Uterus (tissue), 4 donors: Measurements from ENCODE around the gene FAM83B. TPM values are rescaled to one million over a fixed set of nuclear protein-coding genes. Genes with fewer than 3 reads are reported as not detected.

Experiments
- DNase-seq, 2 donors: peaks; one replicate each; pipeline ENCODE4 v3.0.0-alpha.2; 2019 to 2020
- H3K27ac ChIP-seq, 2 donors: fragments of 200-600 bp; sonication (generic); 1 replicate in 1 of 2; 2 replicates in 1 of 2; pipeline ENCODE4 v1.5.1; 2016 to 2018
- H3K27me3 ChIP-seq, 2 donors: fragments of 200-600 bp; sonication (generic); one replicate each; pipeline ENCODE4 v1.5.1; 2018 to 2019; ENCODE audit warnings: control low read depth in 1 of 2
- H3K36me3 ChIP-seq, 2 donors: fragments of 200-600 bp; sonication (generic); one replicate each; pipeline ENCODE4 v1.5.1; 2019; ENCODE audit warnings: control low read depth in 1 of 2
- H3K4me1 ChIP-seq, 2 donors: fragments of 200-600 bp; sonication (generic); one replicate each; pipeline ENCODE4 v1.5.1; 2018 to 2019; ENCODE audit warnings: control low read depth in 1 of 2
- H3K4me3 ChIP-seq, 2 donors: fragments of 200-600 bp; sonication (generic); 1 replicate in 1 of 2; 2 replicates in 1 of 2; pipeline ENCODE4 v1.5.1; 2018 to 2019; ENCODE audit warnings: mild to moderate bottlenecking in 1 of 2
- H3K9me3 ChIP-seq, 2 donors: fragments of 200-600 bp; sonication (generic); one replicate each; pipeline ENCODE4 v1.5.1; 2019; ENCODE audit warnings: control low read depth in 1 of 2
- POLR2A ChIP-seq, 2 donors: fragments of 450-650 bp; IDR thresholded peaks; one replicate each; pipeline ENCODE4 v1.6.1; 2016; ENCODE audit warnings: antibody characterized with exemption in 2 of 2, mild to moderate bottlenecking in 1 of 2, moderate library complexity in 1 of 2
- intact Hi-C: fragments of 100-400 bp; cut with DNase I; formaldehyde crosslinking; loops from one replicate; pipeline ENCODE4 v1.15.1; 2023; ENCODE audit warnings: low total_unique reads
- total RNA-seq, 4 donors: library from RNA; depleted of rRNA in 3 of 4; stranded (reverse); fragments of >200 nt in 3 of 4; gene quantifications; one replicate each; pipeline versions ENCODE4 v1.1.0 to v1.2.4, GENCODE V29; 2014 to 2023
- TF ChIP-seq, protein P1 (sequence below), 4 experiments: fragments of 200-600 bp in 2 of 4; fragments of 450-650 bp in 2 of 4; sonication (generic) in 2 of 4; IDR thresholded peaks; one replicate each; pipeline ENCODE4 v1.5.1; 2016 to 2019; ENCODE audit warnings: antibody characterized with exemption in 4 of 4, mild to moderate bottlenecking in 2 of 4, moderate library complexity in 1 of 4
- donor health status: DM: yes; HTN: yes; CAD: no.

The FAM83B gene
- total RNA-seq, 4 donors from 2014 or later, result 0.27 to 3.6 (median 0.29) TPM; not detected in 1

GRCh38 chr6:54860739-54861138 lies 14.2 kb downstream of the FAM83B start:
- Histone ChIP-seq H3K27ac (no peak overlapping the region), H3K4me3 (no peak overlapping the region), H3K27me3 (no peaks in the 10 kb centered on the region), H3K9me3 (peaks cover 0 to 3% of the 10 kb centered on the region in 2 donors), H3K4me1 (no peaks in the 10 kb centered on the region), H3K36me3 (no peaks in the 10 kb centered on the region)
- no peak for DNase-seq
- TF ChIP-seq, protein P1, sequence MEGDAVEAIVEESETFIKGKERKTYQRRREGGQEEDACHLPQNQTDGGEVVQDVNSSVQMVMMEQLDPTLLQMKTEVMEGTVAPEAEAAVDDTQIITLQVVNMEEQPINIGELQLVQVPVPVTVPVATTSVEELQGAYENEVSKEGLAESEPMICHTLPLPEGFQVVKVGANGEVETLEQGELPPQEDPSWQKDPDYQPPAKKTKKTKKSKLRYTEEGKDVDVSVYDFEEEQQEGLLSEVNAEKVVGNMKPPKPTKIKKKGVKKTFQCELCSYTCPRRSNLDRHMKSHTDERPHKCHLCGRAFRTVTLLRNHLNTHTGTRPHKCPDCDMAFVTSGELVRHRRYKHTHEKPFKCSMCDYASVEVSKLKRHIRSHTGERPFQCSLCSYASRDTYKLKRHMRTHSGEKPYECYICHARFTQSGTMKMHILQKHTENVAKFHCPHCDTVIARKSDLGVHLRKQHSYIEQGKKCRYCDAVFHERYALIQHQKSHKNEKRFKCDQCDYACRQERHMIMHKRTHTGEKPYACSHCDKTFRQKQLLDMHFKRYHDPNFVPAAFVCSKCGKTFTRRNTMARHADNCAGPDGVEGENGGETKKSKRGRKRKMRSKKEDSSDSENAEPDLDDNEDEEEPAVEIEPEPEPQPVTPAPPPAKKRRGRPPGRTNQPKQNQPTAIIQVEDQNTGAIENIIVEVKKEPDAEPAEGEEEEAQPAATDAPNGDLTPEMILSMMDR (IDR thresholded peaks at IDR 0.05), result no peak
- TF ChIP-seq POLR2A (IDR thresholded peaks at IDR 0.05), result no peak
- intact Hi-C loops, result no loop called here

DNA sequence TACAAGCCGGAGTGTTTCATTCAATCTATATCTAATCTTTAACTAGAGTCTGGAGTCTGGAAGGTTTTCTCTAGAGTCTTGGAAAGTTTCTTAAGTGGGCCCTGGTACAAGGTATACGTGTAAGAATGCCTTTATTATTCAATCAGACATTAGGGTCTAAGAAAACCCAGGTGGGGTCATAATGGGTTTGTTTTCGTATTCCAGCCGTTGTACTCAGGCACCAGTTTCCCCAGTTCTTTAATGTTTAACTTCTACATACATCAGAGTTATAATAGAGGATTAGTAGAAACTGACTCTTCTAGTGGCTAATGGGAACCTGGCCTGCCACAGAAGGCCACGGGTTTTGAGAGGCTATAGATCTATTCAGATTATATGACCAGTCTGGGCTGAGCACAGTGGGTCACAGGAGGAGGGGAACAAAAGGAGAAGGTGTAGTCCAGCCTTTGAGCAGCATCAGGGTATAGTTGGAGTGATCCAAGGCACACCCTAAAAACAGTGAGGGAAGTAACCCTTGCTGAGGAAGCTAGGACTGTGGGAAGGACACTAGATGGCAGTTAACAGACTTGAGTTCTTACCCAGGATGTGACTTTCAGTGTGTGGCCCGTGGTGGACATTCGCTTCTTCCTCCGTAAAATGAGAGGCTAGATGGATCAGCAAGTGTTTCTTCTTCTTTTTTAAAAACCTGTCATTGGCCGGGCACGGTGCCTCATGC lies 15.5 kb downstream of the FAM83B start:
- no peak for TF ChIP-seq POLR2A (IDR thresholded peaks at IDR 0.05)
- TF ChIP-seq, protein P1 (IDR thresholded peaks at IDR 0.05), result no peak
- no peak overlapping the region for H3K4me3 ChIP-seq
- no peaks in the 10 kb centered on the region for H3K36me3 ChIP-seq
- H3K4me1 ChIP-seq, result no peaks in the 10 kb centered on the region
- H3K27ac ChIP-seq, result no peak overlapping the region
- intact Hi-C loops, result no loop called here
- H3K9me3 ChIP-seq, result peaks cover 0 to 3% of the 10 kb centered on the region in 2 donors
- DNase-seq, result no peak
- no peaks in the 10 kb centered on the region for H3K27me3 ChIP-seq

DNA sequence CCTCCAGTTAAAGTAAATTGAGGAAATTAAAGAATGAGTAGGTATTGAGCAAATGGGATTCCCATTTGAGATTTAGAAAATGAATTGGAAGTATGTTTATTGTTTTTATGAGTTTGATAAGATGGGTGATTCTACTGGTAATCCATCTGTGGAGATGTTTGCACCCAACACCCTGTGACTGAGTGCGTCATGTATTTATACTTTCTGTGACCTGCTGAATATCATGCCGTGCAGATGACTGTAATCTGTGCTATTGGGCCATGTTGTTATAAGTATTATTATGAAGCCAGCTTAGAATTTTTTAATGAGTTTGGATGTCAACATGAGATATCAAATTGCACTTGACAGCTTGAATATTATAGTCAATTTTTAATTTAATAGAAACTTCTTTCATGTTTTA lies 17.7 kb downstream of the FAM83B start:
- TF ChIP-seq, protein P1 (IDR thresholded peaks at IDR 0.05), result no peak
- no peak for TF ChIP-seq POLR2A (IDR thresholded peaks at IDR 0.05)
- DNase-seq, result no peak
- H3K36me3 ChIP-seq, result no peaks in the 10 kb centered on the region
- intact Hi-C loops, result no loop called here
- no peak overlapping the region for H3K27ac ChIP-seq
- no peaks in the 10 kb centered on the region for H3K4me1 ChIP-seq
- H3K9me3 ChIP-seq, result peaks cover 0 to 3% of the 10 kb centered on the region in 2 donors
- no peaks in the 10 kb centered on the region for H3K27me3 ChIP-seq
- no peak overlapping the region for H3K4me3 ChIP-seq

DNA sequence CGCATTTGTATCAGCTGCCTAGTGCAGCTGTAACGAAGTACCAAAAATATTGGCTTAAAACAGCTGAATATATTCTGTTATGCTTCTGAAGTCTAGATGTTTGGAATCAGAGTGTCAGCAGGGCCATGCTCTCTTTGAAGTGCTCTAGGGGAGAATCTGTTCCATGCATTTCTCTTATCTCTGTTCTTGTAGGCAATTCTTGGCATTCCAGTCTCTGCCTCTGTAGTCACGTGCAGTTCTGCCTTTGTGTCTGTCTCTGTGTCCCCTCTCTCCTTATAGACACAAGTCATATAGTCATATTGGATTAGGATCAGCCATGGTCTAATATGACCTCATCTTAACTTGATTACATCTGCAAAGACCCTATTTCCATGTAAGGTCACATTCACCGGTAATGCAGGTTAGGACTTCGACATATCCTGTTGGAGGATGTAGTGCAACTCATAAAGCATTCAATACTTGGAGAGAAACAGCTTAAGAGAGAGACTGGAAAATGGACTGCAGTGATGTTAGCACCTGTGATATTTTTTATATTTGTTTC lies 18.6 kb downstream of the FAM83B start:
- Histone ChIP-seq H3K9me3 (peaks cover 0 to 3% of the 10 kb centered on the region in 2 donors), H3K36me3 (no peaks in the 10 kb centered on the region), H3K27me3 (no peaks in the 10 kb centered on the region), H3K4me1 (no peaks in the 10 kb centered on the region), H3K4me3 (no peak overlapping the region), H3K27ac (no peak overlapping the region)
- intact Hi-C loops, result no loop called here
- no peak for DNase-seq
- no peak for TF ChIP-seq POLR2A (IDR thresholded peaks at IDR 0.05)
- TF ChIP-seq, protein P1 (IDR thresholded peaks at IDR 0.05), result no peak

DNA sequence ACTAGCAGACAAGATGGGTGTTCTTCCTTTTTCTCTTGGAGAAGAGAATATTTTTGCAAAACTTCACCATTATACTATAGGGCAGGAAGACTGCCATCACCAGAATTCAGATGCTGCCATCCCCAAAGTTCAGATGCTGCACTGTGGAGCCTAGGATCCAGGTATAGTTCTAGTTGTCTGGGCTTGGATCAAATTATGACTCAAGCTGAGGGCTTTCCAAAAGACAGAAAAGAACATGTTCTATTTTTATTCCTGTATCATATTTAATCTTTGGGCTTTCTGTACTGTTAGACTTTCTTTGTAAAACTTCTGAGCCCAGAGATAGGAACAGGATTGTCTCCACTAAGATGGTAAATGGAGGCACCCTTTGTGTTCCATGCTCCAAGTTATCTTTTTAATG lies 22.0 kb downstream of the FAM83B start:
- H3K4me1 ChIP-seq, result no peaks in the 10 kb centered on the region
- no peak for DNase-seq
- no peak overlapping the region for H3K4me3 ChIP-seq
- TF ChIP-seq POLR2A (IDR thresholded peaks at IDR 0.05), result no peak
- TF ChIP-seq, protein P1 (IDR thresholded peaks at IDR 0.05), result no peak
- H3K27me3 ChIP-seq, result no peaks in the 10 kb centered on the region
- intact Hi-C loops, result no loop called here
- H3K9me3 ChIP-seq, result peaks cover 0 to 3% of the 10 kb centered on the region in 2 donors
- no peaks in the 10 kb centered on the region for H3K36me3 ChIP-seq
- no peak overlapping the region for H3K27ac ChIP-seq
